Smooth muscle cell of the umbilical artery (primary cell): ENCODE data around the gene ANKRD23. TPM values are rescaled to one million over a fixed set of nuclear protein-coding genes. Genes with fewer than 3 reads are reported as not detected.

ENCODE experiments used
- total RNA-seq: library from RNA; depleted of rRNA; stranded (reverse); fragments of >200 nt; gene quantifications from 2 replicates; pipeline ENCODE4 v1.2.3, GENCODE V29; 2014

Gene ANKRD23
- total RNA-seq = 1.2 and 1.7 TPM in 2 replicates

DNA sequence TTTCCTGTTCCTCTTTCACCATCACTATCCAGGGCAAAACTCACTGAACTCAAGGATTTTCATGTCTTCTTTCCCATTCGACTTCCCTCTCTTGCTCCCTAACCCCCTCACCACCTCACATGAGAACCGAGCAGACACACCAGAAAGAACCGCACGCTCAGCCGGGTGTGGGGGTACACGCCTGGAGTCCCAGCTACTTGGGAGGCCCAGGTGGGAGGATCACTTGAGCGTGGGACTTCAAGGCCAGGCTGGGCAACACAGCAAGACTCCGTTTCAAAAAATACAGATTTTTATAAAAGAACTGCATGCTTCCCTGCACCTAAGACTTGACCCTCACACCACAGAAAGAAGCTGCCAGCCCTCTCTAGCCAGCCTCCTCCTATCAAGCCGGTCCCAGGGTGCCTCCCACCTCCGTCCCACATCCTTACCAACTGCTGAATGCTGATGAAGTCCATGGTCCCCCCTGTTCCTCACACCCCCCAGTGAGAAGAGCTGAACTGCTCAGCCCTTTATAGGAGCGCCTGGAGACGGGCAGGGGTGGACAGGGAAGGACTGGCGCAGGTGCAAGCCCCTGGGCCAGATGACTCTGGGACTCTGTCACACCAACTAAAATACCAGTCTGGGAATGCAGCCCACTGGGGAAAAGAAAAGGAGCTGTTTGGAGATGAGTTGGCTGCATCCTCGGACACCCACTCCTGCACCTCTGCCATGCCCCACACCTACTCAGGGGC is at the start of gene ANKRD23:
Gene ANKRD23, minus strand, starts transcription at position 484 of the 731 bp plus-strand sequence. Its CDS starts 29 bp downstream, at position 455.

DNA sequence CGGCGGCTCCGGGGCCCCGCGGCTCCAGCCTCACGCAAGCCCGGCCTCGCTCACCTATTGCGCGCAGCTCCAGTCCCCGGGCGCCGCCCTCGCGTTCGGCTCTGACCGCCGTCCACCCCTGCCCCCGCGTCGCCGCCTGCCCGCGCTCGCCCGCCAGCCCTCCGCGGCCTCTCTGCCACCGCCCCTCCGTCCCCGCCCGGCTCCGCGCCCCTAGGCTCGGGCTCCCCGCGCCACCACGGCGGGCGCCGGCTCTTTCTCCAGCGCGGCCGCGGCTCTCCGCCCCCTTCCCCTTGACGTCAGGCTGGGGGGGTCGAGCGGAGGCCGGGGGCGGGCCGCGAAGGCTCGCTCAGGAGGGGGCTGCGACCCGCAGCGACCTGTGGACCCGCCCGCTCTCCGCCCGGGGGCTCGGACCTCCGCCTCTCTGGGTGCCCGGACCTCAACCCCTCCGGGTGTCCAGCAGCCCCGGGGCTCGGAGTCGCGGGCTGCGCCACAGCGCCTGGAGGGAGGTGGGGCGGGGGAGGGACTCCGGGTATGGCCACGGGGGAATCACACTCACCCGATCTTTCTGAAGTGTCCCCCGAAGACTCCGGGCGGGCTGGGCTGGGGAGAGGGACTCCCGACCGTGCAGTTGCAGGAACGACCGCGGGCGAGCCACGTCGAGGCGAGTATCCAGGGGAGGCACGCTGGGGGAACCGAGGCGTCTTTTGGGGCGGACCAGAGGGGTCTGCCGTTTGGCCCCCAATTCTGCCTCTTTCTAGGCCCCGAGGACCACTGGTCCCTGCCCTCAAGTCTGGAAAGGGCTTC is 26.2 kb upstream of the ANKRD23 start, which contains the start of gene SEMA4C:
Gene SEMA4C, minus strand, starts transcription at position 259 of the 804 bp plus-strand sequence. CDS start 2,194 bp downstream, outside the sequence.

DNA sequence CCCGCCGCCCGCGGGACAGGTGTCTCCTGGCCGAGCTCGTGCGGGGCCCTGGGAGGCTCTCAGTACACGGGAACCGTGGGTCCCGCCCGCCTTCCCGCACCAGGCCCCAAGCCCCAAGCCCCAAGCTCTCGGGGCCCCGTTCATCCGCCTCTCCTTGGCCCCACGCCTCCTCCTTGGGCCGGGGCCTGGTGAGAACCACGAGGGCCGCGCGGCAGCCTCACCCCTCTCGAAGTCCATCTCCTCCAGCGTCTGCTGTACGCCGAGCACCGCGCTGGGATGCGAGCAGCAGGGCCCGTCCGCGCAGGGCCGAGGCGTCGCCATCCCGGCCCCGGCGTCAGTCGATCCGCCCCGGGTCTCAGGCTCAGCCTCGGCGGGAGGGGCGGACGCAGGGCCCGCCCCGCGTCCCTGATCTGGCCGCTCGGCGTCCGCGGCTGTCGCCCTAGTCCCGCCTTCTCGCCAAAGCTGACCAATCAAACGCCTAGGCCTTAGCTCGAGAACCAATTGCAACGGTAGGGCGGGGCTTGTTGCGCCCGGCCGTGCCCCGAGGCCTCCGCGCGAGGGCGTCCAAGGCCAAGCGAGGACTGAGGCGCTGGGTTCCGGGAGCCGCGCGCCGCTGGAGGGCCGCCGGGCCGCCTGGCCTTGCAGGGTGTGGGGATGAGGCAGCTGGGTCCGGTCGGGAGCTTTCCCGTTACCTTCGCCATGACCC is 14.0 kb upstream of the ANKRD23 start, which contains the start of gene ANKRD39:
Gene ANKRD39, minus strand, starts transcription at position 350 of the 706 bp plus-strand sequence. Its CDS starts 29 bp downstream, at position 321.

DNA sequence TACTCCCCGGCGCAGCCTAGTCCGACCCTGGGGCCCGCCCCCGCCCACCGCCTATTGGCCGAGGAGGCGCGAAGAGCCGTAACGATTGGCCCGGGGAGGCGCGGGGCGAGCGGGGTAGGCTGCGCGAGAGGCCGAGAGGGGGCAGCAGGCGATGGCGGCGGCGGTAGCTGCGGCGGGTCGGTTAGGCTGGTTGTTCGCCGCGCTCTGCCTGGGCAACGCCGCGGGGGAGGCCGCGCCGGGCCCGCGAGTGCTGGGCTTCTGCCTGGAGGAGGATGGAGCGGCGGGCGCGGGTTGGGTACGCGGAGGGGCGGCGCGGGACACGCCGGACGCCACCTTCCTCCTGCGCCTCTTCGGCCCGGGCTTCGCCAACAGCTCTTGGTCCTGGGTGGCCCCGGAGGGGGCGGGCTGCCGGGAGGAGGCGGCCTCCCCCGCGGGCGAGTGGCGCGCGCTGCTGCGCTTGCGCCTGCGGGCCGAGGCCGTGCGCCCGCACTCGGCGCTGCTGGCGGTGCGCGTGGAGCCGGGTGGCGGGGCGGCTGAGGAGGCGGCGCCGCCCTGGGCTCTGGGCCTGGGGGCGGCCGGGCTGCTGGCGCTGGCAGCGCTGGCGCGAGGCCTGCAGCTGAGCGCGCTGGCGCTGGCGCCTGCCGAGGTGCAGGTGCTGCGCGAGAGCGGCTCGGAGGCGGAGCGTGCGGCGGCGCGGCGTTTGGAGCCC is 27.5 kb downstream of the ANKRD23 start, which contains the start of gene CNNM3:
Gene CNNM3, plus strand, starts transcription at position 142 of the 709 bp plus-strand sequence. Its CDS starts 10 bp downstream, at position 152.

Other genes starting within 250 kb of the ANKRD23 start
- gene KANSL3, start 205.7 kb downstream of the ANKRD23 start, total RNA-seq = 36.5 and 37.4 TPM in 2 replicates
- gene FER1L5, start 201.3 kb downstream of the ANKRD23 start, total RNA-seq = 0.32 and 0.59 TPM in 2 replicates
- gene LMAN2L, start 104.0 kb downstream of the ANKRD23 start, total RNA-seq = 37.8 and 45.1 TPM in 2 replicates
- 3.3 and 4.7 TPM in 2 replicates for gene CNNM4, start 83.1 kb downstream of the ANKRD23 start, total RNA-seq
- gene CNNM3, start 27.8 kb downstream of the ANKRD23 start, total RNA-seq = 6.5 and 8.4 TPM in 2 replicates
- gene ANKRD39, start 14.0 kb upstream of the ANKRD23 start, total RNA-seq = 4.2 and 6.8 TPM in 2 replicates
- gene SEMA4C, start 26.1 kb upstream of the ANKRD23 start, total RNA-seq = 31.2 and 34.1 TPM in 2 replicates
- not detected in 2 replicates for gene FAM178B, start 142.6 kb upstream of the ANKRD23 start, total RNA-seq